K562 (cell line): Measurements from ENCODE around the gene GNAI2. TPM values are rescaled to one million over a fixed set of nuclear protein-coding genes. Genes with fewer than 3 reads are reported as not detected.

Source experiments
- ATAC-seq: fragments of 200-7000 bp; cut with Tn5 transposase; 3 replicates; pipeline ENCODE4 v1.9.1; 2020; ENCODE audit warnings: moderate library complexity
- BruUV-seq: library from RNA; stranded (reverse); fragments of 400-500 nt; replicated peaks from 2 replicates; lab custom pipeline; 2021; lab: Mats Ljungman, UMichigan
- CTCF ChIA-PET: fragments of 300-600 bp; formaldehyde crosslinking; extraction: SDS; loops from one replicate; lab custom pipeline; 2021; ENCODE audit warnings: low intra/inter-chr PET ratio; lab: Yijun Ruan, JAX
- POLR2A ChIA-PET: fragments of 300-600, 350-650 bp; sonication (Branson Sonifier 250); formaldehyde crosslinking; extraction: SDS; loops from one replicate; lab custom pipeline; 2021; ENCODE audit warnings: antibody characterized with exemption, inconsistent platforms; lab: Yijun Ruan, JAX
- DNase-seq, 4 experiments: peaks; one replicate each; pipeline versions ENCODE4 v3.0.0 to v3.0.0-alpha.2; 2011 to 2018; ENCODE audit warnings: low spot score in 3 of 4, mixed read lengths in 3 of 4; ENCODE audit errors: extremely low read depth in 1 of 4
- FAIRE-seq: peaks from 2 replicates; lab custom pipeline; 2011; peaks lifted over from hg19 to GRCh38; lab: Jason Lieb, UNC
- H2AFZ ChIP-seq: 2 replicates; pipeline ENCODE4 v1.6.0; 2011; ENCODE audit warnings: low read depth, low read length, control low read depth, inconsistent platforms
- H3K27ac ChIP-seq: fragments of 200-600 bp; 3 replicates; pipeline ENCODE4 v1.8.0; 2011; ENCODE audit warnings: low read depth, mild to moderate bottlenecking, control low read depth, inconsistent platforms, low read length, moderate library complexity, mixed read lengths; ENCODE audit errors: extremely low read depth
- H3K27me3 ChIP-seq, 2 experiments: fragments of 300-600 bp in 1 of 2; 2 replicates in 1 of 2; 3 replicates in 1 of 2; pipeline versions ENCODE4 v1.6.0 to v1.8.0; 2011; ENCODE audit warnings: inconsistent platforms in 2 of 2, low read length in 2 of 2, mild to moderate bottlenecking in 1 of 2, mixed read lengths in 1 of 2, moderate library complexity in 1 of 2; ENCODE audit not compliant: control insufficient read depth in 2 of 2, insufficient read depth in 2 of 2
- H3K36me3 ChIP-seq: fragments of 300-600 bp; 3 replicates; pipeline ENCODE4 v1.8.0; 2011; ENCODE audit warnings: mild to moderate bottlenecking, low read length, inconsistent platforms; ENCODE audit not compliant: control insufficient read depth, insufficient read depth
- H3K4me1 ChIP-seq, 2 experiments: fragments of 200-600 bp in 1 of 2; replicated peaks in 1 of 2; 2 replicates in 1 of 2; 3 replicates in 1 of 2; pipeline versions ENCODE4 v1.5.1 to v1.8.0; 2011; ENCODE audit warnings: inconsistent platforms in 2 of 2, low read length in 2 of 2, mild to moderate bottlenecking in 1 of 2, mixed read lengths in 1 of 2, moderate library complexity in 1 of 2; ENCODE audit not compliant: control insufficient read depth in 2 of 2, insufficient read depth in 2 of 2
- H3K4me2 ChIP-seq: 2 replicates; pipeline ENCODE4 v1.6.1; 2011; ENCODE audit warnings: low read length, control low read depth, inconsistent platforms, mixed read lengths; ENCODE audit not compliant: insufficient read depth
- H3K4me3 ChIP-seq: fragments of 200-600 bp; sonication (generic), shearing (Covaris generic); 2 replicates; pipeline ENCODE4 v1.5.1; 2016; ENCODE audit warnings: control low read depth, inconsistent platforms
- H3K79me2 ChIP-seq: fragments of 200-600 bp; 3 replicates; pipeline ENCODE4 v1.8.0; 2011; ENCODE audit warnings: low read length, inconsistent platforms; ENCODE audit not compliant: control insufficient read depth, insufficient read depth
- H3K9ac ChIP-seq, 2 experiments: 2 replicates each; pipeline versions ENCODE4 v1.6.0 to v1.6.1; 2011; ENCODE audit warnings: low read depth in 2 of 2, low read length in 2 of 2, control low read depth in 1 of 2, inconsistent platforms in 1 of 2, mild to moderate bottlenecking in 1 of 2, mixed read lengths in 1 of 2; ENCODE audit not compliant: insufficient read depth in 1 of 2
- H3K9me1 ChIP-seq: one replicate; pipeline ENCODE4 v1.6.0; 2011; ENCODE audit warnings: inconsistent platforms, mild to moderate bottlenecking, low read length, moderate library complexity; ENCODE audit not compliant: control insufficient read depth, insufficient read depth
- H3K9me3 ChIP-seq: replicated peaks from 2 replicates; pipeline ENCODE4 v1.5.1; 2011; ENCODE audit warnings: low read depth, low read length, inconsistent platforms; ENCODE audit not compliant: control insufficient read depth, insufficient read depth
- H4K20me1 ChIP-seq: replicated peaks from 2 replicates; pipeline ENCODE4 v1.6.1; 2011; ENCODE audit warnings: low read length, inconsistent platforms, mixed read lengths; ENCODE audit not compliant: control insufficient read depth, insufficient read depth
- ADNP ChIP-seq: fragments of 200-800 bp; sonication (Bioruptor generic); IDR thresholded peaks from 2 replicates; pipeline ENCODE4 v1.6.1; 2016; ENCODE audit warnings: missing genetic modification characterization, missing compliant biosample characterization
- ATF1 ChIP-seq, 2 experiments: fragments of 450-650 bp in 1 of 2; IDR thresholded peaks; 2 replicates each; pipeline ENCODE4 v1.6.1; 2016; ENCODE audit warnings: missing compliant biosample characterization in 1 of 2, missing genetic modification characterization in 1 of 2
- CEBPB ChIP-seq: fragments of 450-650 bp; IDR thresholded peaks from 2 replicates; pipeline ENCODE4 v1.6.1; 2016; ENCODE audit warnings: missing genetic modification characterization, missing compliant biosample characterization
- E2F5 ChIP-seq: sonication (generic); formaldehyde crosslinking; IDR thresholded peaks from 2 replicates; pipeline ENCODE4 v1.8.0; 2022; ENCODE audit warnings: mild to moderate bottlenecking, missing genetic modification reagents
- HMGN3 ChIP-seq: IDR thresholded peaks from 2 replicates; pipeline ENCODE4 v1.6.1; 2011; ENCODE audit warnings: borderline replicate concordance, low read depth, mild to moderate bottlenecking, mixed read lengths, low read length; ENCODE audit not compliant: insufficient read length; ENCODE audit errors: extremely low read depth
- ILF3 ChIP-seq: fragments of 450-650 bp; IDR thresholded peaks from 2 replicates; pipeline ENCODE4 v1.6.1; 2018; ENCODE audit warnings: antibody characterized with exemption, mild to moderate bottlenecking, moderate library complexity, borderline replicate concordance
- KDM2B ChIP-seq: fragments of 250-450 bp; sonication (Bioruptor Pico); IDR thresholded peaks from 2 replicates; pipeline ENCODE4 v1.8.0; 2021; ENCODE audit warnings: mild to moderate bottlenecking, moderate library complexity
- MECOM ChIP-seq: fragments of 250-450 bp; sonication (Bioruptor Pico); IDR thresholded peaks from 2 replicates; pipeline ENCODE4 v1.8.0; 2022; ENCODE audit warnings: inconsistent platforms
- MXI1 ChIP-seq: IDR thresholded peaks from 2 replicates; pipeline ENCODE4 v1.6.1; 2011; ENCODE audit warnings: low read depth, mild to moderate bottlenecking, improper control_type of control experiment, low read length
- POLR2G ChIP-seq: fragments of 200-400 bp; formaldehyde crosslinking; IDR thresholded peaks from 2 replicates; pipeline ENCODE4 v1.6.1; 2017; ENCODE audit warnings: low read depth, mild to moderate bottlenecking, antibody characterized with exemption, low read length, moderate library complexity
- RBFOX2 ChIP-seq: fragments of 200-400 bp; formaldehyde crosslinking; IDR thresholded peaks from 2 replicates; pipeline ENCODE4 v1.6.1; 2017; ENCODE audit warnings: low read depth, mild to moderate bottlenecking, low read length, moderate library complexity
- ZBTB33 ChIP-seq: sonication (generic); formaldehyde crosslinking; IDR thresholded peaks from 2 replicates; pipeline ENCODE4 v1.8.1; 2023; ENCODE audit warnings: mild to moderate bottlenecking, missing genetic modification reagents
- ZNF431 ChIP-seq: sonication (generic); formaldehyde crosslinking; IDR thresholded peaks from 2 replicates; pipeline ENCODE4 v1.8.0; 2022; ENCODE audit warnings: mild to moderate bottlenecking, missing genetic modification reagents
- ZNF449 ChIP-seq: fragments of 250-450 bp; sonication (Bioruptor Pico); IDR thresholded peaks from 2 replicates; pipeline ENCODE4 v1.8.0; 2022; ENCODE audit warnings: moderate library complexity, mild to moderate bottlenecking, inconsistent platforms
- WGBS: fragments of 100-300 bp; shearing (Covaris generic); methylation state at CpG from one replicate; pipeline ENCODE4 v1.1.6; 2016; ENCODE audit warnings: low coverage, mixed read lengths; ENCODE audit not compliant: insufficient coverage; ENCODE audit errors: missing lambda C conversion rate; 5-methylcytosine and 5-hydroxymethylcytosine counted together
- in situ Hi-C: fragments of 300-500 bp; cut with MboI; formaldehyde crosslinking; loops from 4 replicates; pipeline ENCODE4 v1.15.0; 2018; ENCODE audit warnings: inconsistent platforms, mixed read lengths
- intact Hi-C: fragments of 100-400 bp; cut with micrococcal nuclease; formaldehyde crosslinking; loops from 2 replicates; pipeline ENCODE4 v1.14.2; 2022
- polyA plus RNA-seq, 8 experiments: library from polyadenylated mRNA; depleted of rRNA in 4 of 8; stranded (reverse) in 5 of 8; unstranded in 3 of 8; fragments of >200 nt; fragmentation: Nextera tagmentation in 2 of 8; fragmentation: Illumina TruSeq in 1 of 8; extraction: Ambion mirVana in 2 of 8; extraction: Trizol in 1 of 8; gene quantifications; 2 replicates each; pipeline versions ENCODE4 v1.2.1 to v1.2.3, GENCODE V29; 2011 to 2014; ENCODE audit warnings: inconsistent platforms in 1 of 8, missing spikeins in 1 of 8
- total RNA-seq, 7 experiments: library from RNA; depleted of rRNA in 6 of 7; stranded (reverse); fragments of >200 nt in 6 of 7; fragmentation: Illumina TruSeq in 2 of 7; extraction: Trizol in 2 of 7; gene quantifications; 2 replicates each; pipeline versions ENCODE4 v1.2.1 to v1.2.3, GENCODE V29; 2011 to 2021; ENCODE audit warnings: low replicate concordance in 1 of 7

GNAI2 gene
- total and polyA plus RNA-seq, 9 of the 15 experiments (the other 6 are each of a cell fraction or from before 2014, with no cell fraction given) = 1.1 to 72.2 (median 42.7) TPM

- no peak for TF ChIP-seq ZNF449 (CRISPR knock-in tag)
- no peak for TF ChIP-seq ILF3
- no peak for TF ChIP-seq MECOM (CRISPR knock-in tag)
- TF ChIP-seq, all 486 proteins: peak for 0
Measured at GRCh38 chr3:50258029-50258680, 22.2 kb downstream of the GNAI2 start (continued).

GRCh38 chr3:50258979-50259378 lies 23.0 kb downstream of the GNAI2 start:
- H3K36me3 ChIP-seq = peaks cover 26% of the 10 kb centered on the region; the same call in 2 of the 3 replicates
- ChIA-PET POLR2A (interaction anchor here (0.9 to 1.7 kb wide), 2 partner anchors 9 to 13 kb away, joined by 4 to 8 read pairs; no protein-coding TSS in a partner anchor), CTCF (interaction anchor here (1.0 to 1.7 kb wide), 2 partner anchors 15 to 283 kb away, joined by 5 read pairs; no protein-coding TSS in a partner anchor)
- FAIRE-seq (no peak), ATAC-seq (no peak), DNase-seq (no peak)
- no TSS peak for BruUV-seq
- H3K9ac ChIP-seq = no peak overlapping the region
- no peak overlapping the region for H3K27ac ChIP-seq
- peaks cover 3% of the 10 kb centered on the region; the same call in 1 of the 3 replicates for H3K79me2 ChIP-seq
- TF ChIP-seq RBFOX2 (no peak), MXI1 (no peak), ATF1 (CRISPR knock-in tag; IDR thresholded peaks at IDR 0.05) (no peak), ATF1 (tag; IDR thresholded peaks at IDR 0.05) (no peak), E2F5 (no peak), ZNF431 (CRISPR knock-in tag) (no peak), ADNP (tag) (no peak), HMGN3 (no peak), KDM2B (CRISPR knock-in tag) (no peak), POLR2G (peak; percentile 24; the same call in 1 of the 2 replicates), ZBTB33 (CRISPR knock-in tag) (0 out of 2 replicates have a peak, but pooled peaks have one; percentile 51), CEBPB (tag) (no peak)
- peaks cover 4% of the 10 kb centered on the region; the same call in 1 of the 2 replicates for H3K9me3 ChIP-seq
- in situ Hi-C loops (no loop called here), intact Hi-C loops (no loop called here)
- no peak overlapping the region for H3K4me3 ChIP-seq
- 77% methylated on average over 4 of the region's 16 CpGs for WGBS
- no peak overlapping the region for H3K4me2 ChIP-seq
- no peaks in the 10 kb centered on the region for H3K27me3 ChIP-seq
- H3K9me1 ChIP-seq = no peaks in the 10 kb centered on the region
- peaks cover 3 to 28% of the 10 kb centered on the region in 2 experiments; a peak in 4 of 5 replicates for H3K4me1 ChIP-seq
- H4K20me1 ChIP-seq = no peaks in the 10 kb centered on the region
- no peak overlapping the region for H2AFZ ChIP-seq
